Cardiac muscle cell (in vitro differentiated cells and primary cell): Measurements from ENCODE around the gene GBX1. TPM values are rescaled to one million over a fixed set of nuclear protein-coding genes. Genes with fewer than 3 reads are reported as not detected.

ENCODE experiments used
- DNase-seq, 2 donors: peaks; one replicate each; pipeline versions ENCODE4 v3.0.0 to v3.0.0-alpha.2; 2010 to 2017; ENCODE audit warnings: low read depth in 1 of 2, low spot score in 1 of 2
- H3K27ac ChIP-seq: fragments of 200-600 bp; sonication (generic); 2 replicates; pipeline ENCODE4 v1.5.1; 2016
- H3K27me3 ChIP-seq: fragments of 200-600 bp; sonication (generic); 2 replicates; pipeline ENCODE4 v1.6.0; 2016; ENCODE audit warnings: control low read depth
- H3K36me3 ChIP-seq: fragments of 200-600 bp; sonication (generic); 2 replicates; pipeline ENCODE4 v1.5.1; 2016; ENCODE audit warnings: control low read depth
- H3K4me1 ChIP-seq: fragments of 200-600 bp; sonication (generic); 2 replicates; pipeline ENCODE4 v1.8.1; 2017; ENCODE audit warnings: low read depth, mild to moderate bottlenecking, mixed run types
- H3K4me3 ChIP-seq: fragments of 200-600 bp; sonication (generic); 2 replicates; pipeline ENCODE4 v1.5.1; 2016; ENCODE audit warnings: mild to moderate bottlenecking
- H3K9me3 ChIP-seq: fragments of 200-600 bp; sonication (generic); 2 replicates; pipeline ENCODE4 v1.5.1; 2017; ENCODE audit warnings: low read depth, mild to moderate bottlenecking, control low read depth
- CTCF ChIP-seq: IDR thresholded peaks from 2 replicates; pipeline ENCODE4 v1.5.1; 2012; ENCODE audit warnings: low read depth, mild to moderate bottlenecking, low read length
- polyA plus RNA-seq: library from polyadenylated mRNA; unstranded; fragments of >200 nt; fragmentation: Nextera tagmentation; extraction: Ambion mirVana; gene quantifications from 2 replicates; pipeline ENCODE4 v1.2.1, GENCODE V29; 2016
- total RNA-seq: library from RNA; depleted of rRNA; stranded (reverse); fragments of >200 nt; gene quantifications from 2 replicates; pipeline ENCODE4 v1.2.3, GENCODE V29; 2016

GBX1 gene
- total and polyA plus RNA-seq, 2 experiments from 2014 or later: 0.36 to 1.3 TPM

GRCh38 chr7:151129960-151130591 lies 37.4 kb downstream of the GBX1 start:
- H3K27ac ChIP-seq: no peak overlapping the region
- TF ChIP-seq CTCF: no peak
- H3K4me1 ChIP-seq: no peaks in the 10 kb centered on the region
- DNase-seq: no peak
- no peaks in the 10 kb centered on the region for H3K27me3 ChIP-seq
- no peak overlapping the region for H3K4me3 ChIP-seq
- H3K9me3 ChIP-seq: no peaks in the 10 kb centered on the region
- peaks cover 20% of the 10 kb centered on the region for H3K36me3 ChIP-seq

DNA sequence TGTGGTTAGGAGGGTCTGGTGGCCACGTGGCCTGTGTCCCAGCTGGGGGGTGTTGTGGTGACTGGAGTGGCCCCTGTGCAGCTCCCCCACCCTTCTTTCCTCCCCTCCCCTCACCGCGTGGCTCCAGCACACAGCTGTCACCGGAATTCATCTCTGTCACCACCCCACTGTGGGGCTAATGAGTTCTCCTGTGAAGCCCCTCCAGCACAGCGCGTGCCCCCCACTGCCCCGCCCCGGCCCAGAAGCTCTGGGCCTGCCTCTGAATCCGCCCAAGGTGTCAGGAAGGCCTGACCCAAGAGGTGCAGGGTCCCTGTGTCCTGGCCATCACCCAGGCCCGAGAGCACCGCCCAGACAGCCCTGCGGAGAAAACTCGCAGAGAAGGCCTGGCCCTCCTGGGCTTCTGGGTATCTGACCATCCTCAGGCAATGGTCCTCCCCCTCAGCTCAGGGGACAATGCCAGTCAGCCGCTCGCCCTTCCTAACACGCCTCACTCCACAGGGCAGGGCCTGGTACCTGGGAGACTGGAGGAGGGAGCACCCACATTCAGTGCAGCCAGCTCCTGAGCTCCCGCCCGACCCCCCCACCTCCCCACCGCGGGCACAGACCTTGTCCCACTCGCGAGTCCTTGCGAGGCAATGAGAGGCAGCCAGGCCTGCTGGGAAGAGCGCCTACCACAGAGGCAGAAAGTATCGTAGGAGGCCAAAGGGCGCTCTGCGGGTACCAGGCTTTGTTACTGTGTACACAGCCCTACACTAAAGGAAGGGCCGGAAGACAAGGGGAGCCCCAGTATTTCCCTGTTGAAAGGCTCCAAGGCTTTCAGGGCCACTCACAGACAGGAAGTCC lies 38.2 kb downstream of the GBX1 start:
- H3K27me3 ChIP-seq: no peaks in the 10 kb centered on the region
- H3K4me3 ChIP-seq: no peak overlapping the region
- H3K9me3 ChIP-seq: no peaks in the 10 kb centered on the region
- DNase-seq: no peak
- no peaks in the 10 kb centered on the region for H3K4me1 ChIP-seq
- no peak overlapping the region for H3K27ac ChIP-seq
- peaks cover 19% of the 10 kb centered on the region for H3K36me3 ChIP-seq
- no peak for TF ChIP-seq CTCF

- DNase-seq: no peak
- TF ChIP-seq CTCF: no peak
- no peaks in the 10 kb centered on the region for H3K4me1 ChIP-seq
- H3K27me3 ChIP-seq: no peaks in the 10 kb centered on the region
- no peak overlapping the region for H3K27ac ChIP-seq
- no peak overlapping the region for H3K4me3 ChIP-seq
- no peaks in the 10 kb centered on the region for H3K9me3 ChIP-seq
- H3K36me3 ChIP-seq: peaks cover 18% of the 10 kb centered on the region
These were observed 38.8 kb downstream of the GBX1 start for GRCh38 chr7:151128716-151129115.

DNA sequence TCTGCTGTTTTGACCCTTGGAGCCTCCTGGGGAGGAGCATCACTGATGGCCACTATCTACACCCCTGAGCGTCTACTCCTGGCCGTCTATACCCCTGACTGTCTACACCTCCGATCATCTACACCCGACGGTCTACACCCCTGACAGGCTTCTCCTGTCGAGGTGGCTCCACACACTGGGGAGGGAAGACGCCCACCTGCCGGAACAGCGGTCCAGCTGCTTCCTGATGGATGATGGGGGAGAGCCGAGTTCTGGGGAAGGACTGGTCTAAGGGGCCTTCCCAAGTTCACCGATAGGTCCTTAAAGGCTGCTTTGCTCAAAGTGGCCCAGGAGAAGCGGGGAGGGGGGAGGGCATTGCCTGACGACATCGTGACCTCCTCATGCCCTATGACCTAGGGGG lies 39.4 kb downstream of the GBX1 start:
- no peak for DNase-seq
- no peak for TF ChIP-seq CTCF
- Histone ChIP-seq H3K9me3 (no peaks in the 10 kb centered on the region), H3K36me3 (peaks cover 18% of the 10 kb centered on the region), H3K27me3 (no peaks in the 10 kb centered on the region), H3K4me1 (no peaks in the 10 kb centered on the region), H3K27ac (no peak overlapping the region), H3K4me3 (no peak overlapping the region)

GRCh38 chr7:151126491-151127137 lies 40.9 kb downstream of the GBX1 start:
- no peak overlapping the region for H3K4me3 ChIP-seq
- no peaks in the 10 kb centered on the region for H3K27me3 ChIP-seq
- TF ChIP-seq CTCF: no peak
- no peak for DNase-seq
- H3K27ac ChIP-seq: no peak overlapping the region
- H3K4me1 ChIP-seq: no peaks in the 10 kb centered on the region
- peaks cover 23% of the 10 kb centered on the region for H3K36me3 ChIP-seq
- H3K9me3 ChIP-seq: no peaks in the 10 kb centered on the region
